ENCODE results near the gene PRKG1.

PRKG1 gene

DNA sequence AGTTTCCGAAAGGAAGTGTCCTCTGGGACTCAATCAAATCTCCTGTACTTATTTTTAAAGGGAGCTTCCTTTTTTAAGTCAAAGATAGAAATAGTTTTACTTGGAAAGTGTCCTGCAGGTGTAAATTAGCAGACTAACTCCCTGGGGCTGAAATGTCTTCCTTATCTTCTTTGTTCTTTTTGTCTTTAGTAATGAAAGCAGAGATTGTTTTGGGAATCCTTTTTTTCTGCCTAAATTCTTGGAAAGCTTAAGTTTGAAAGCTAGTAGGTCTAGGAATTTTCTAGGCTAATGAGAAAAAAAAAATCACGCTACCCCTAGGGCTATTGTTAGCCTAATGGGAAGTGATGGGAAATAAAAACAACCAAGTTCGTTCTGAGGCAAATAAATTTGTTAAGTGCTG is 764.2 kb downstream of the PRKG1 start:
- Histone ChIP-seq H3F3A (ENCODE audit: low read depth) (no peaks in the 10 kb centered on the region), H2AFZ (ENCODE audit: low read length) (no peak overlapping the region), H3K79me2 (ENCODE audit: insufficient read depth, low read length) (no peaks in the 10 kb centered on the region), H3K4me2 (ENCODE audit: low read depth, low read length, poor library complexity, severe bottlenecking) (no peak overlapping the region), H3K36me3 (ENCODE audit: insufficient read depth, low read length) (no peaks in the 10 kb centered on the region), H3K27me3 (ENCODE audit: insufficient read depth, low read length, poor library complexity, severe bottlenecking) (no peaks in the 10 kb centered on the region), H3K9me2 (replicated peaks; ENCODE audit: low read depth, low read length) (no peaks in the 10 kb centered on the region), H4K20me1 (ENCODE audit: insufficient read depth, low read length, poor library complexity, severe bottlenecking) (no peaks in the 10 kb centered on the region), H3K9ac (ENCODE audit: low read depth, low read length, poor library complexity, severe bottlenecking) (no peak overlapping the region), H3K4me1 (ENCODE audit: insufficient read depth, low read length, poor library complexity, severe bottlenecking) (no peaks in the 10 kb centered on the region), H3K4me3 (ENCODE audit: low read length, poor library complexity, severe bottlenecking) (no peak overlapping the region), H3K9me3 (ENCODE audit: insufficient read depth, low read depth, low read length) (no peaks in the 10 kb centered on the region)
- TF ChIP-seq, protein P1, sequence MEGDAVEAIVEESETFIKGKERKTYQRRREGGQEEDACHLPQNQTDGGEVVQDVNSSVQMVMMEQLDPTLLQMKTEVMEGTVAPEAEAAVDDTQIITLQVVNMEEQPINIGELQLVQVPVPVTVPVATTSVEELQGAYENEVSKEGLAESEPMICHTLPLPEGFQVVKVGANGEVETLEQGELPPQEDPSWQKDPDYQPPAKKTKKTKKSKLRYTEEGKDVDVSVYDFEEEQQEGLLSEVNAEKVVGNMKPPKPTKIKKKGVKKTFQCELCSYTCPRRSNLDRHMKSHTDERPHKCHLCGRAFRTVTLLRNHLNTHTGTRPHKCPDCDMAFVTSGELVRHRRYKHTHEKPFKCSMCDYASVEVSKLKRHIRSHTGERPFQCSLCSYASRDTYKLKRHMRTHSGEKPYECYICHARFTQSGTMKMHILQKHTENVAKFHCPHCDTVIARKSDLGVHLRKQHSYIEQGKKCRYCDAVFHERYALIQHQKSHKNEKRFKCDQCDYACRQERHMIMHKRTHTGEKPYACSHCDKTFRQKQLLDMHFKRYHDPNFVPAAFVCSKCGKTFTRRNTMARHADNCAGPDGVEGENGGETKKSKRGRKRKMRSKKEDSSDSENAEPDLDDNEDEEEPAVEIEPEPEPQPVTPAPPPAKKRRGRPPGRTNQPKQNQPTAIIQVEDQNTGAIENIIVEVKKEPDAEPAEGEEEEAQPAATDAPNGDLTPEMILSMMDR (conservative IDR thresholded peaks at IDR 0.05; ENCODE audit: low read length): no peak
- TF ChIP-seq EZH2phosphoT487 (IDR thresholded peaks at IDR 0.05; ENCODE audit: borderline replicate concordance): no peak

DNA sequence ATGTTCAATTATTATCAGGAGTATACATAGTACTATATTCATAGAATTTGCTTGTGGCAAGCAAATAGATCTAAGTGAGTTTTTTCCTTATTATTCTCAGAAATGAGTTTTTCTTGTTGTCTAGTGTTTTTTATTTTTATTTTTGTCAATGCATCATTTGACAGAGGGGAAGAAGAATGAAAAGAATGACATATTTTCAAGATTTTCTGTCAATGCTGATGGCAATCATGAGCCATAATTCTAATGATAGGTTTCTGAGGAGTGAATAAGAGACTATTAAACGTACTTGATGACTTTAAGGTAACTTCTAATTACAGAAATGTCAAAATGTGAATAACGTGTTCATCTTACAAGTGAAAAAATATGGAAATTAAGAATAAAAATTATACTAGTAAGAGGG is 769.7 kb downstream of the PRKG1 start:
- no peaks in the 10 kb centered on the region for H3K79me2 ChIP-seq (ENCODE audit: insufficient read depth, low read length)
- H2AFZ ChIP-seq (ENCODE audit: low read length): no peak overlapping the region
- TF ChIP-seq, protein P1 (conservative IDR thresholded peaks at IDR 0.05; ENCODE audit: low read length): no peak
- no peak for TF ChIP-seq EZH2phosphoT487 (IDR thresholded peaks at IDR 0.05; ENCODE audit: borderline replicate concordance)
- no peak overlapping the region for H3K4me2 ChIP-seq (ENCODE audit: low read depth, low read length, poor library complexity, severe bottlenecking)
- H3K27me3 ChIP-seq (ENCODE audit: insufficient read depth, low read length, poor library complexity, severe bottlenecking): no peaks in the 10 kb centered on the region
- H3K4me3 ChIP-seq (ENCODE audit: low read length, poor library complexity, severe bottlenecking): no peak overlapping the region
- H4K20me1 ChIP-seq (ENCODE audit: insufficient read depth, low read length, poor library complexity, severe bottlenecking): no peaks in the 10 kb centered on the region
- no peaks in the 10 kb centered on the region for H3F3A ChIP-seq (ENCODE audit: low read depth)
- H3K4me1 ChIP-seq (ENCODE audit: insufficient read depth, low read length, poor library complexity, severe bottlenecking): no peaks in the 10 kb centered on the region
- H3K9ac ChIP-seq (ENCODE audit: low read depth, low read length, poor library complexity, severe bottlenecking): no peak overlapping the region
- H3K36me3 ChIP-seq (ENCODE audit: insufficient read depth, low read length): no peaks in the 10 kb centered on the region
- no peaks in the 10 kb centered on the region for H3K9me3 ChIP-seq (ENCODE audit: insufficient read depth, low read depth, low read length)
- H3K9me2 ChIP-seq (replicated peaks; ENCODE audit: low read depth, low read length): no peaks in the 10 kb centered on the region

DNA sequence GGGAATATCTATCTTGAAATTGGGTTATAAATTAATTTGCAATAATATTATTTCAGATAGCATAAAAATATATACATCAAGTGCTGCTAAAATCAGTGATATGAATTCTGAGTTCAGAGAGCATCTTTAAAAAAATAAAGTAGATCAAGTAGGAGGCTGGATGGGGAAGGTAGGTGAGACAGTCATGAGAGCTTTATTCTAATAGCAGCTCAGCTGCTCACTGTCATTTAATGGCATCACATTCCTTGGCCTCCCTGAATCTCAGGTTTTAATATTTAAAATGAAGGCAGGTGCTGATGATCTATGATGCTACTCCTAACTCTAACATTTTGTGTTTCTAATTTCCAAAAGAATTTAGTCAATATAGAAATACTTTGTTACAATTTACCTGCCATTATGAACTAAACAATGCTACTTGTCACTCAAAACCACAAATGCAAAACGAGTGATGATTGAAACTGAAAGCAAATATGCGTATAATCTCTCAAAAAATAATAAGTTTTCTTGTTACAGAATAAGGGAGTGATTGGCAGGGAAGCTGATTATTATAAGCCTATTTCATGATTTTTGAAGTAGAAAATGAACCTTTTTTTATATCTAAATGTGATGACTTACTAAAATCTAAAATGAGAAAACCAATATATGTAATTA is 772.7 kb downstream of the PRKG1 start:
- no peaks in the 10 kb centered on the region for H3K9me3 ChIP-seq (ENCODE audit: insufficient read depth, low read depth, low read length)
- H3K4me2 ChIP-seq (ENCODE audit: low read depth, low read length, poor library complexity, severe bottlenecking): no peak overlapping the region
- H3K4me1 ChIP-seq (ENCODE audit: insufficient read depth, low read length, poor library complexity, severe bottlenecking): no peaks in the 10 kb centered on the region
- H3K36me3 ChIP-seq (ENCODE audit: insufficient read depth, low read length): no peaks in the 10 kb centered on the region
- TF ChIP-seq EZH2phosphoT487 (IDR thresholded peaks at IDR 0.05; ENCODE audit: borderline replicate concordance): no peak
- TF ChIP-seq, protein P1 (conservative IDR thresholded peaks at IDR 0.05; ENCODE audit: low read length): no peak
- H3K4me3 ChIP-seq (ENCODE audit: low read length, poor library complexity, severe bottlenecking): no peak overlapping the region
- no peaks in the 10 kb centered on the region for H3K79me2 ChIP-seq (ENCODE audit: insufficient read depth, low read length)
- no peaks in the 10 kb centered on the region for H4K20me1 ChIP-seq (ENCODE audit: insufficient read depth, low read length, poor library complexity, severe bottlenecking)
- H3F3A ChIP-seq (ENCODE audit: low read depth): no peaks in the 10 kb centered on the region
- no peaks in the 10 kb centered on the region for H3K27me3 ChIP-seq (ENCODE audit: insufficient read depth, low read length, poor library complexity, severe bottlenecking)
- no peak overlapping the region for H2AFZ ChIP-seq (ENCODE audit: low read length)
- H3K9me2 ChIP-seq (replicated peaks; ENCODE audit: low read depth, low read length): no peaks in the 10 kb centered on the region
- H3K9ac ChIP-seq (ENCODE audit: low read depth, low read length, poor library complexity, severe bottlenecking): no peak overlapping the region

Measured in Loucy (cell line).